Right ventricle myocardium superior (tissue), 1 donor: ENCODE data around the gene KLHL25. TPM values are rescaled to one million over a fixed set of nuclear protein-coding genes. Genes with fewer than 3 reads are reported as not detected.

Experiments
- ATAC-seq: fragments of 200-7000 bp; cut with Tn5 transposase; one replicate; pipeline ENCODE4 v1.9.1; 2020; ENCODE audit warnings: mild to moderate bottlenecking; ENCODE audit not compliant: poor library complexity
- DNase-seq: peaks from one replicate; pipeline ENCODE4 v3.0.0-alpha.2; 2020
- intact Hi-C: fragments of 100-400 bp; cut with DNase I; formaldehyde crosslinking; loops from one replicate; pipeline ENCODE4 v1.11.2; 2022
- total RNA-seq: library from RNA; stranded (reverse); fragmentation: NEBNext Ultra II Directional; extraction: Animal tissue kit (Norgen Biotek cat#: 25700); gene quantifications from one replicate; pipeline ENCODE4 v1.2.1, GENCODE V29; 2021
- donor health status: DM: no; HTN: yes; CAD: no; lungs with severe emphysema.

KLHL25 gene
- total RNA-seq, 1 donor from 2014 or later, result 4.1 TPM

GRCh38 chr15:85781099-85781498, 13.6 kb downstream of the KLHL25 start:
- no peak for ATAC-seq
- intact Hi-C loops, result no loop called here

GRCh38 chr15:85780225-85780985, 14.3 kb downstream of the KLHL25 start:
- ATAC-seq (no peak), DNase-seq (no peak)
- intact Hi-C loops, result no loop called here

More at GRCh38 chr15:85781099-85781498, 13.6 kb downstream of the KLHL25 start:
- DNase-seq, result no peak

- DNase-seq, result no peak
- ATAC-seq, result no peak
- intact Hi-C loops, result no loop called here
Measured at GRCh38 chr15:85779249-85779648, 15.5 kb downstream of the KLHL25 start.

- DNase-seq, result no peak
- peak; percentile 92 for ATAC-seq
- intact Hi-C loops, result no loop called here
Measured at GRCh38 chr15:85778107-85778776, 16.5 kb downstream of the KLHL25 start.

- intact Hi-C loops, result no loop called here
- no peak for DNase-seq
- ATAC-seq, result no peak
Measured at GRCh38 chr15:85777250-85778106, 17.2 kb downstream of the KLHL25 start.

GRCh38 chr15:85773970-85774369, 20.8 kb downstream of the KLHL25 start:
- no peak for DNase-seq
- ATAC-seq, result no peak
- intact Hi-C loops, result no loop called here

GRCh38 chr15:85773249-85773648, 21.5 kb downstream of the KLHL25 start:
- intact Hi-C loops, result no loop called here
- no peak for DNase-seq
- ATAC-seq, result no peak

- intact Hi-C loops, result no loop called here
- peak; percentile 61 for DNase-seq
- peak; percentile 47 for ATAC-seq
Measured at GRCh38 chr15:85772668-85773067, 22.1 kb downstream of the KLHL25 start.

GRCh38 chr15:85771781-85772445, 22.8 kb downstream of the KLHL25 start:
- DNase-seq, result peak; percentile 78
- peak; percentile 66 for ATAC-seq

GRCh38 chr15:85771271-85771670, 23.5 kb downstream of the KLHL25 start:
- peak; percentile 12 for ATAC-seq
- intact Hi-C loops, result no loop called here
- no peak for DNase-seq

More at GRCh38 chr15:85771781-85772445, 22.8 kb downstream of the KLHL25 start:
- intact Hi-C loops, result no loop called here

GRCh38 chr15:85770096-85771041, 24.4 kb downstream of the KLHL25 start:
- no peak for DNase-seq
- intact Hi-C loops, result no loop called here

GRCh38 chr15:85769182-85769900, 25.4 kb downstream of the KLHL25 start:
- DNase-seq (no peak), ATAC-seq (no peak)
- intact Hi-C loops, result no loop called here

More at GRCh38 chr15:85770096-85771041, 24.4 kb downstream of the KLHL25 start:
- ATAC-seq, result no peak

- DNase-seq, result no peak
- no peak for ATAC-seq
Measured at GRCh38 chr15:85768595-85769168, 26.0 kb downstream of the KLHL25 start.

GRCh38 chr15:85767785-85768529, 26.8 kb downstream of the KLHL25 start:
- intact Hi-C loops, result no loop called here
- no peak for ATAC-seq
- no peak for DNase-seq

More at GRCh38 chr15:85768595-85769168, 26.0 kb downstream of the KLHL25 start:
- intact Hi-C loops, result no loop called here

GRCh38 chr15:85766001-85766831, 28.5 kb downstream of the KLHL25 start:
- ATAC-seq (no peak), DNase-seq (no peak)
- intact Hi-C loops, result no loop called here
